Left ventricle myocardium inferior (tissue), 1 donor: ENCODE measurements around the gene DEPP1. TPM values are rescaled to one million over a fixed set of nuclear protein-coding genes. Genes with fewer than 3 reads are reported as not detected.

Experiments
- DNase-seq: peaks from one replicate; pipeline ENCODE4 v3.0.0-alpha.2; 2020
- H3K27ac ChIP-seq: fragments of 200-600 bp; replicated peaks from 2 replicates; pipeline ENCODE4 v1.8.0; 2021
- H3K27me3 ChIP-seq: fragments of 200-600 bp; 2 replicates; pipeline ENCODE4 v1.8.0; 2021; ENCODE audit warnings: low read depth
- H3K36me3 ChIP-seq: fragments of 200-600 bp; 2 replicates; pipeline ENCODE4 v1.8.0; 2021
- H3K4me1 ChIP-seq: fragments of 200-600 bp; 2 replicates; pipeline ENCODE4 v1.8.0; 2021
- H3K4me3 ChIP-seq: fragments of 200-600 bp; 2 replicates; pipeline ENCODE4 v1.8.0; 2021; ENCODE audit warnings: mild to moderate bottlenecking, moderate library complexity
- H3K9me3 ChIP-seq: fragments of 200-600 bp; replicated peaks from 2 replicates; pipeline ENCODE4 v1.8.0; 2021
- CTCF ChIP-seq: fragments of 200-600 bp; IDR thresholded peaks from 2 replicates; pipeline ENCODE4 v1.8.0; 2021; ENCODE audit warnings: antibody characterized with exemption, mild to moderate bottlenecking, borderline replicate concordance
- intact Hi-C: fragments of 100-400 bp; cut with micrococcal nuclease; formaldehyde crosslinking; loops from one replicate; pipeline ENCODE4 v1.11.0; 2022
- total RNA-seq: library from RNA; stranded (reverse); fragmentation: NEBNext Ultra II Directional; extraction: Animal tissue kit (Norgen Biotek cat#: 25700); gene quantifications from one replicate; pipeline ENCODE4 v1.2.1, GENCODE V29; 2021
- donor health status: DM: no; HTN: yes; CAD: no; lungs with severe emphysema.

Gene DEPP1
- total RNA-seq, 1 donor from 2014 or later, result 27.5 TPM

- TF ChIP-seq CTCF, result no peak
- Histone ChIP-seq H3K36me3 (no peaks in the 10 kb centered on the region), H3K4me3 (no peak overlapping the region), H3K9me3 (no peaks in the 10 kb centered on the region), H3K4me1 (peaks cover 13% of the 10 kb centered on the region), H3K27me3 (no peaks in the 10 kb centered on the region), H3K27ac (no peak overlapping the region)
- DNase-seq, result no peak
- intact Hi-C loops, result no loop called here
Observed at GRCh38 chr10:44928462-44928861, 50.1 kb downstream of the DEPP1 start.

GRCh38 chr10:44927352-44927751 lies 51.3 kb downstream of the DEPP1 start:
- Histone ChIP-seq H3K27me3 (no peaks in the 10 kb centered on the region), H3K4me3 (no peak overlapping the region), H3K9me3 (no peaks in the 10 kb centered on the region), H3K36me3 (no peaks in the 10 kb centered on the region), H3K4me1 (peaks cover 1% of the 10 kb centered on the region), H3K27ac (no peak overlapping the region)
- no peak for DNase-seq
- intact Hi-C loops, result no loop called here
- no peak for TF ChIP-seq CTCF

GRCh38 chr10:44926751-44927351 lies 51.8 kb downstream of the DEPP1 start:
- no peak overlapping the region for H3K27ac ChIP-seq
- DNase-seq, result no peak
- H3K9me3 ChIP-seq, result no peaks in the 10 kb centered on the region
- no peak overlapping the region for H3K4me3 ChIP-seq
- intact Hi-C loops, result no loop called here
- no peaks in the 10 kb centered on the region for H3K36me3 ChIP-seq
- no peaks in the 10 kb centered on the region for H3K27me3 ChIP-seq
- H3K4me1 ChIP-seq, result no peaks in the 10 kb centered on the region
- no peak for TF ChIP-seq CTCF

Other genes starting within 250 kb of the DEPP1 start
- gene TMEM72, start 67.5 kb downstream of the DEPP1 start, total RNA-seq, result not detected
- gene RASSF4, start 19.0 kb downstream of the DEPP1 start, total RNA-seq, result 103 TPM
- 14.2 TPM for gene ZNF22, start 22.1 kb upstream of the DEPP1 start, total RNA-seq